ENCODE results near the gene PCDHA1.
A peak's percentile ranks its signal among the peaks of the same experiment; 100 is the strongest.
"Not testable (repeated sequence)": the region's sequence is repeated elsewhere in the genome, so short reads cannot be mapped to it uniquely, and the experiment has no call there.

The PCDHA1 gene

DNA sequence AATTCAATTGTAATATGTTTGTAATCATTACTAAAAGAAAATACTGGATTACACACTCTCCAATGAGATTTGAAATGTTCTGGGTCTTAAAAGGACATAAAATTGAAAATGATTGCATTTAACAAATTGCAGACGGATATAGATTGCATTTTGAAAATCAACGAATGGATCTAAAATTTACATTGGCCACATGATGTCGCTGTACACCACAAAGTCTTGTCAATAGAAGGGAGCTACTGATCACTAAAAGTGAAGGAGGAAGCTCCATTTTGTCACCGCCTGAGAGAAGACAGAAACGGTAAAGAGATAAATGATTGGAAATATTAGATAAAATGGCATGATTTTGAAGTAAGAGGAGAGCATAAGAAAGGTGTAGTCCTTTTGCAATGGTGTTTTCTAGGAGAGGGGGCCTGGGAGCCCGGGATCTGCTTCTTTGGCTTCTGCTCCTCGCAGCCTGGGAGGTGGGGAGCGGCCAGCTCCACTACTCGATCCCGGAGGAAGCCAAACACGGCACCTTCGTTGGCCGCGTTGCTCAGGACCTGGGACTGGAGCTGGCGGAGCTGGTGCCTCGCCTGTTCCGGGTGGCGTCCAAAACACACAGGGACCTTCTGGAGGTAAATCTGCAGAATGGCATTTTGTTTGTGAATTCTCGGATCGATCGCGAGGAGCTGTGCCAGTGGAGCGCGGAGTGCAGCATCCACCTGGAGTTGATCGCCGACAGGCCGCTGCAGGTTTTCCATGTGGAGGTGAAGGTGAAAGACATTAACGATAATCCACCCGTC, at the start of gene PCDHA1:
Gene PCDHA1 (plus strand): TSS at position 236 of the 782 bp plus-strand sequence.
- DNase-seq = peak; percentile 52 to 54

DNA sequence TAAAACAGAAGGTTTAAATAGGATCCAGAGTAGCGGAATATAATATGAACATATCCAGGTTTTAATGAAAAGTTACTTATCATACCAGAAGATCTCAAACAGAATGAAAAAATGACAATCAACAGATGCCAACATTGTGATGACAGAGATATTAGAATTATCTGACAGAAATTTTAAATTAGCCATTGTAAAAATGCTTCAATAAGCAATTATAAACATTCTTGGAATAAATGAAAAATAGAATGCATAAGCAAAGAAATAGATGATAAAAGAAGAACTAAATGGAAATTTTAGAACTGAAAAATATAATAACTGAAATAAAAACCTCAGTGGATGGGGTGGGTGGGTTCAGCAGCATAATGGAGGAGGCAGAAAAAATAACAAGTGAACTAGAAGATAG, 48.5 kb upstream of the PCDHA1 start:
- no peak for DNase-seq

DNA sequence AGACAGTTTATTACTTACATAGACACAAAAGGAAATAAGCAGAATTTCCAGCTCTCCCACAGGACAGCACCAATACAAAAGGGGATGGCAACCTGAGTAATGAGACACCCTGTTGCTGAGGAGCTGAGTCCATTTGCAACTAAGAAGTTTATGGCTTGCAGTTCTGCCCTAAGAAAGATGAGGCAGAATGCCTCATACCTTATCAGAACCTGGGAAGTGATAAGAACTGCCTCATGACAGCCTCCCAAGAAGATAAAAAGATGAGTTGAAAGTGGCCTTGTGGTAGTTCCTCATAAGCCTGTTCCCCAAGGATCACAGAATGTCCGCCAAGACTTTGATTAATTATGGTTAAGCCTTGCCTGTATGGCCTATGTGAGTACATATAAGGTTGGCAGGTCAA, 44.0 kb upstream of the PCDHA1 start:
- no peak for DNase-seq

DNA sequence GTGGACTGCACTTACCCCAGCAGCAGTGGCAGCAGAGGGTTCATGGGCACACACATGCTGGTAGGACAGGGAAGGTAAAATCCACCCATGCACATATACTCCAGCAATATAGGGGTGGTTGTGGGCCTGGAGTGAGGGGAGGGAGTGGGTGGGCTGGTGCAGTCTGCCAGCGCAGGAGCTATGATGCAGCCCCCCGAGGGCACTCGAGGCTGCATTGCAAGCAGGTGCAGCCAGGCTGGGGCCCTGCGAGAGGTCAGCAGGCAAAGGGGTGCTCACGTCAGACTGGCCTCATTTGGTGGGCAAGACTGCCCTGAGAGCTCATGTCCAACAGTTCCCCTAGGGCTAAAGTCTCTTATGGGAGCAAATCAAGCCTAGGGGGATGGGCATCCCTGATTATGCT, 32.4 kb upstream of the PCDHA1 start:
- DNase-seq = no peak

DNA sequence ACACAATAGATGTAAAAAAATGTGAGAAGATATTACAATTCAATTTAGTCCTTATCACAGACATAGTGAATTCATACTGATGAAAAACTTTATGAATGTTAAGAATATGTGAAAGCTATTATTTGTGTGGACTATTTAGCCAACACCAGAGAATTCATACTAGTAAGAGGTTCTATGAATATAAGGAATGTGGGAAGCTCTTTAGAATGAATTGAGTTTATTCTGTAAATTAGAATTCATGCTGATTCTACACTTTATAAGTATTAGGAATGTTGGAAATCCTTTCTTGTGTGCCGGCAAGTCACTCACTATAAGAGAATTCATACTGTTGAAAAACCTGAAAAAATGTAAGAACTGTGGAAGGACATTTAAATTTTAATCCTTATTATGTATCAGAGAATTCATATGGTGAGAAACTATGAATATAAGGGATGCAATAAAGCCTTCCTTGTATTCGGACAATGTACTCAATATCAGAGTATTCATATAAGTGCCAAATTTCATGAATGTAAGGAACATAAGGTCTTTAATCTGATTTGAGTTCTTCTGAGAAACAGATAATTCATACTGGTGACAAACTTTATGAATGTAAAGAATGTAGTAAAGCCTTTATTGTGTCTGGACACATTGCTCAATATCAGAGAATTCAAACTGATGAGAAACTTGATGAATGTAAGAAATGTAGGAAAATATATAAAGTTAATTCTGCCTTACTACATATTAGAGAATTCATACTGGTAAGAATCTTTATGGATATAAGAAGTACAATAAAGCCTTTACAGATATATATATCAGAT, 21.6 kb upstream of the PCDHA1 start:
- DNase-seq = no peak

DNA sequence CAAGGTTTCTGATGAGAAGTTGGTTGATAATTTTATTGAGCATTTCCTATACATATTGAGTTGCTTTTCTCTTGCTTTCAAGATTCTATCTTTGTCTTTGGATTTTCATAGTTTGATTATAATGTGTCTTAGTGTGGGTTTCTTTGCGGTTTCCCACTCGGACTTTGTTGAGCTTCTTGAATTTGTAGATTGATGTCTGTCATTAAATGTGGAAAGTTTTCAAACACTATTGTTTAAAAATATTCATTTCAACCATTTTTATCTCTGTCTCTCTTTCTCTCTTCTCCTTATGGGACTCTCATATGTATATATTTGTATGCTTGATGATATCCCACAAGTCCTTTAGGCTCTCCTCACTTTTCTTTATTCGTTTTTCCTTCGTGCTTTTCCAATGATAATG, 18.5 kb upstream of the PCDHA1 start:
- no peak for DNase-seq

DNA sequence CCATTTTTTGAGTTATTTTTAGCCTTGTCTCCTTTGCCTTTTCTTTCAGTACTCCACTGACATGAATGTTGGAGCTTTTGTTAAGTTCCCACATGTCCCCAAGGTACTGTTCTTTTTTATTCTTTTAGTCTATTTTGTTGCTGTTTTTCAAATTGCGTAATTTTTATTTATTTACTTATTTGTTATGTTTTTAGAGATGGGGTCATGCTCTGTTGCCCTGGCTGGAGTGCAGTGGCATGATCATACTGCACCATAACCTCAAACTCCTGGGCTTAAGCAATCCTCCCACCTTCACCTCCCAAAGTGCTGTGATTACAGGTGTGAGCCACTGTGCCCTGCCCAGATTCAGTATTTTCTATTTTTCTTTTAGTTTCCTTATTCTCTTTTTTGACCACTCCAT, 5.4 kb upstream of the PCDHA1 start:
- DNase-seq = no peak

DNA sequence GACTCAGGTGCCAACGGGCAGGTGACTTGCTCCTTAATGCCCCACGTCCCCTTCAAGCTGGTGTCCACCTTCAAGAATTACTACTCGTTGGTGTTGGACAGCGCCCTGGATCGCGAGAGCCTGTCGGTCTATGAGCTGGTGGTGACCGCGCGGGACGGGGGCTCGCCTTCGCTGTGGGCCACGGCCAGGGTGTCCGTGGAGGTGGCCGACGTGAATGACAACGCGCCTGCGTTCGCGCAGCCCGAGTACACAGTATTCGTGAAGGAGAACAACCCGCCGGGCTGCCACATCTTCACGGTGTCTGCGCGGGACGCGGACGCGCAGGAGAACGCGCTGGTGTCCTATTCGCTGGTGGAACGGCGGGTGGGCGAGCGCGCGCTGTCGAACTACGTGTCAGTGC, 1.5 kb downstream of the PCDHA1 start:
- DNase-seq = not testable (repeated sequence)

DNA sequence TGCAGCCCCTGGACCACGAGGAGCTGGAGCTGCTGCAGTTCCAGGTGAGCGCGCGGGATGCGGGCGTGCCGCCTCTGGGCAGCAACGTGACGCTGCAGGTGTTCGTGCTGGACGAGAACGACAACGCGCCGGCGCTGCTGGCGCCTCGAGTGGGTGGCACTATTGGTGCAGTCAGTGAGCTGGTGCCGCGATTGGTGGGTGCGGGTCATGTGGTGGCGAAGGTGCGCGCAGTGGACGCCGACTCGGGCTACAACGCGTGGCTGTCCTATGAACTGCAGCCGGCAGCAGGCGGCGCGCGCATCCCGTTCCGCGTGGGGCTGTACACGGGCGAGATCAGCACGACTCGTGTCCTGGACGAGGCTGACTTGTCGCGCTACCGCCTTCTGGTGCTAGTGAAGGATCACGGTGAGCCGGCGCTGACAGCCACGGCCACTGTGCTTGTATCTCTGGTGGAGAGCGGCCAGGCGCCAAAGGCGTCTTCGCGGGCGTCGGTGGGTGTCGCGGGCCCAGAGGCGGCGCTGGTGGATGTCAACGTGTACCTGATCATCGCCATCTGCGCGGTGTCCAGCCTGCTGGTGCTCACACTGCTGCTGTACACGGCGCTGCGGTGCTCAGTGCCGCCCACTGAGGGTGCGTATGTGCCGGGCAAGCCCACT, 2.0 kb downstream of the PCDHA1 start:
- DNase-seq = not testable (repeated sequence)

DNA sequence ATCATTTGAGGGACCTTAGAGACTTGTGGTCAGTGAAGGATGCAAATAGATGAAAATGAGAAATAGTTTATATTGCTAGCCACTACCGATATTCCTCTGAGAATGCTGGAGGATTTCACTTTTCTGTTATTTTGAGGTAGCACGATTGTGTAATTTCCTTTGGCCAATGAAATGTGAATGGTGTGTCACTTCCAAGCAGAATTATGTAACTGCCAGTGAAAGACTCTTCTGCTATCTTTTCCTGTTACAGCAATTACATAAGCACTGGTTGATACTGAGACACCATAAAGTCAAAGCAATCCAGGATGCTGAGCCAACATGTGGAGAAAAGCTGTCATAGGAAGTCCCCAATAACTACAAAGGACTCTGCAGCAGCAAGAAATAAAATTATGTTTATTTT, 5.1 kb downstream of the PCDHA1 start:
- DNase-seq = peak; percentile 77 to 78

DNA sequence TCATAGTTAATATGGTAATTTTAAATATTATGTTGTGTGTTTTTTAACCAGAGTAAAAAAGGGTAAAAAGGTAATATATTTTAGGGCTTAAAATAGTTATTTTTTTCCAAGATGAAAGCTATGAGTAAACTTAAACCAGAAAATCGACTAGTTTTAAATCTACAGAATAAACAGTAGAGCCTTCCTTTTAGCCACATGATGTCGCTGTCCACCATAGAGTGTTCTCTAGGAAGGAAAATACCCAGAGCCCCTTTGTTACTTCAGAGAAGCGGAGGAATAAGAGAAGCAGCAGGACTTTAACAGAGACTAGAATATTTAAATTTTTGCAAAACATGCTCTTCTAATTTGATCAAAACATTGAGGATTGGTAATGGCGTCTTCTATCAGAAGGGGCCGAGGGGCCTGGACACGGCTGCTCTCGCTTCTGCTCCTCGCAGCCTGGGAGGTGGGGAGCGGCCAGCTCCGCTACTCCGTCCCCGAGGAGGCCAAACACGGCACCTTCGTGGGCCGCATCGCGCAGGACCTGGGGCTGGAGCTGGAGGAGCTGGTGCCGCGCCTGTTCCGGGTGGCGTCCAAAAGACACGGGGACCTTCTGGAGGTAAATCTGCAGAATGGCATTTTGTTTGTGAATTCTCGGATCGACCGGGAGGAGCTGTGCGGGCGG, 8.8 kb downstream of the PCDHA1 start, which contains the start of gene PCDHA2:
Gene PCDHA2 (plus strand): TSS at position 258 of the 664 bp plus-strand sequence.
- peak in 1 of 2 experiments; percentile 1 for DNase-seq

DNA sequence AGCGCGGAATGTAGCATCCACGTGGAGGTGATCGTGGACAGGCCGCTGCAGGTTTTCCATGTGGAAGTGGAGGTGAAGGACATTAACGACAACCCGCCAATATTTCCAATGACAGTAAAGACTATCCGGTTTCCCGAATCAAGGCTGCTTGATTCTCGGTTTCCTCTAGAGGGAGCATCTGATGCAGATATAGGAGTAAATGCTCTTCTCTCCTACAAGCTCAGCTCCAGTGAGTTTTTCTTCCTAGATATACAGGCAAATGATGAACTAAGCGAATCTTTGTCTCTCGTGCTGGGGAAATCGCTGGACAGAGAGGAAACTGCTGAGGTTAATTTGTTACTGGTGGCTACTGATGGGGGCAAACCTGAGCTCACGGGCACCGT, 9.3 kb downstream of the PCDHA1 start:
- DNase-seq = no peak

DNA sequence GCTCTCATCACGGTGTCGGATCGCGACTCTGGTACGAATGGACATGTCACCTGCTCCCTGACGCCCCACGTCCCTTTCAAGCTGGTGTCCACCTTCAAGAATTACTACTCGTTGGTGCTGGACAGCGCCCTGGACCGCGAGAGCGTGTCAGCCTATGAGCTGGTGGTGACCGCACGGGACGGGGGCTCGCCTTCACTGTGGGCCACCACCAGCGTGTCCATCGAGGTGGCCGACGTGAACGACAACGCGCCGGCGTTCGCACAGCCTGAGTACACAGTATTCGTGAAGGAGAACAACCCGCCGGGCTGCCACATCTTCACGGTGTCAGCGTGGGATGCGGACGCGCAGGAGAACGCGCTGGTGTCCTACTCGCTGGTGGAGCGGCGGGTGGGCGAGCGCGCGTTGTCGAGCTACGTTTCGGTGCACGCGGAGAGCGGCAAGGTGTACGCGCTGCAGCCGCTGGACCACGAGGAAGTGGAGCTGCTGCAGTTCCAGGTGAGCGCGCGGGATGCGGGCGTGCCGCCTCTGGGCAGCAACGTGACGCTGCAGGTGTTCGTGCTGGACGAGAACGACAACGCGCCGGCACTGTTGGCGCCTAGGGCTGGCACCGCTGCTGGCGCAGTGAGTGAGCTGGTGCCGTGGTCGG, 10.3 kb downstream of the PCDHA1 start:
- not testable (repeated sequence) for DNase-seq

DNA sequence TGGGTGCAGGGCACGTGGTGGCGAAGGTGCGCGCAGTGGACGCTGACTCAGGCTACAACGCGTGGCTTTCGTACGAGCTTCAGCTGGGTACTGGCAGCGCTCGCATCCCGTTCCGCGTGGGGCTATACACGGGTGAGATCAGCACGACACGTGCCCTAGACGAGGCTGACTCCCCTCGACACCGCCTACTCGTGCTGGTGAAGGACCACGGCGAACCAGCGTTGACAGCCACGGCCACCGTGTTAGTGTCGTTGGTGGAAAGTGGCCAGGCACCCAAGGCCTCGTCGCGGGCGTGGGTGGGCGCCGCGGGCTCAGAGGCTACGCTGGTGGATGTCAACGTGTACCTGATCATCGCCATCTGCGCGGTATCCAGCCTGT, 10.8 kb downstream of the PCDHA1 start:
- no peak for DNase-seq

DNA sequence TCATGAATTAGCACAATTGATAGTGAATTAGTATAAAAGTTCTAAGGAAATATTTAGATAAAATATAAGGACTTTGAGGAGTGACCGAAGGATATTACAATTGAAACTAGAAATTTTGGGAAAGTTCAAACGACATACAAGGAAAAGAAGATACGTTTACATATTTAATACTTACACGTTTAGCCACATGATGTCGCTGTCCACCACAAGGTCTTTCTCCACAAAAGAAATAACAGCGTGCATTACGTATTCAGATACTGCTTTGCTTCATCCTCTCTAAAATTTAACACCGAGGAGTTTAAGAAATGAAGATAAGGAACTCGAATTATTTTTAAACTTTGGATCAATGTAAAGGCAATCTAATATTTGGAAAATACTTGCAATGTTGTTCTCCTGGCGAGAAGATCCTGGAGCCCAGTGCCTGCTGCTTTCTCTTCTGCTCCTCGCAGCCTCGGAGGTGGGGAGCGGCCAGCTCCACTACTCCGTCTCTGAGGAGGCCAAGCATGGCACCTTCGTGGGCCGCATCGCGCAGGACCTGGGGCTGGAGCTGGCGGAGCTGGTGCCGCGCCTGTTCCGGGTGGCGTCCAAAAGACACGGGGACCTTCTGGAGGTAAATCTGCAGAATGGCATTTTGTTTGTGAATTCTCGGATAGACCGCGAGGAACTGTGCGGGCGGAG, 15.0 kb downstream of the PCDHA1 start, which contains the start of gene PCDHA3:
Gene PCDHA3 (plus strand): TSS at position 242 of the 678 bp plus-strand sequence.
- DNase-seq = no peak

DNA sequence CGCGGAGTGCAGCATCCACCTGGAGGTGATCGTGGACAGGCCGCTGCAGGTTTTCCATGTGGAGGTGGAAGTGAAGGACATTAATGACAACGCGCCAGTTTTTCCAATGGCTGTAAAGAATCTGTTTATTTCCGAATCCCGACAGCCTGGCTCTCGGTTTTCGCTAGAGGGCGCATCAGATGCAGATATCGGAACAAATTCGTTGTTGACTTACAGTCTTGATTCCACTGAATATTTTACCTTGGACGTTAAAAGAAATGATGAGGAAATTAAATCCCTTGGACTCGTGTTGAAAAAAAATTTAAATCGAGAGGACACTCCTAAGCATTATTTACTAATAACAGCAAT, 15.5 kb downstream of the PCDHA1 start:
- DNase-seq = no peak

DNA sequence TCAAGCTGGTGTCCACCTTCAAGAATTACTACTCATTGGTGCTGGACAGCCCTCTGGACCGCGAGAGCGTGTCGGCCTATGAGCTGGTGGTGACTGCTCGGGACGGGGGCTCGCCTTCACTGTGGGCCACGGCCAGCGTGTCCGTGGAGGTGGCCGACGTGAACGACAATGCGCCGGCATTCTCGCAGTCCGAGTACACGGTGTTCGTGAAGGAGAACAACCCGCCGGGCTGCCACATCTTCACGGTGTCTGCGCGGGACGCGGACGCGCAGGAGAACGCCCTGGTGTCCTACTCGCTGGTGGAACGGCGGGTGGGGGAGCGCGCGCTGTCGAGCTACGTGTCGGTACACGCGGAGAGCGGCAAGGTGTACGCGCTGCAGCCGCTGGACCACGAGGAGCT, 16.4 kb downstream of the PCDHA1 start:
- not testable (repeated sequence) for DNase-seq

DNA sequence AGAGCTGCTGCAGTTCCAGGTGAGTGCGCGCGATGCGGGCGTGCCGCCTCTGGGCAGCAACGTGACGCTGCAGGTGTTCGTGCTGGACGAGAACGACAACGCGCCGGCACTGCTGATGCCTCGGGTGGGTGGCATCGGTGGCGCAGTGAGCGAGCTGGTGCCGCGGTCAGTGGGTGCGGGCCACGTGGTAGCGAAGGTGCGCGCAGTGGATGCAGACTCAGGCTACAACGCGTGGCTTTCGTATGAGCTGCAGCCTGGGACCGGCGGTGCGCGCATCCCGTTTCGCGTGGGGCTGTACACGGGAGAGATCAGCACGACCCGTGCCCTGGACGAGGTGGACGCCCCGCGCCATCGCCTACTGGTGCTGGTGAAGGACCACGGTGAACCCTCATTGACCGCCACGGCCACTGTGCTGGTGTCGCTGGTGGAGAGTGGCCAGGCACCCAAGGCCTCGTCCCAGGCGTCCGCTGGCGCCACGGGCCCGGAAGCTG, 16.9 kb downstream of the PCDHA1 start:
- DNase-seq = no peak

DNA sequence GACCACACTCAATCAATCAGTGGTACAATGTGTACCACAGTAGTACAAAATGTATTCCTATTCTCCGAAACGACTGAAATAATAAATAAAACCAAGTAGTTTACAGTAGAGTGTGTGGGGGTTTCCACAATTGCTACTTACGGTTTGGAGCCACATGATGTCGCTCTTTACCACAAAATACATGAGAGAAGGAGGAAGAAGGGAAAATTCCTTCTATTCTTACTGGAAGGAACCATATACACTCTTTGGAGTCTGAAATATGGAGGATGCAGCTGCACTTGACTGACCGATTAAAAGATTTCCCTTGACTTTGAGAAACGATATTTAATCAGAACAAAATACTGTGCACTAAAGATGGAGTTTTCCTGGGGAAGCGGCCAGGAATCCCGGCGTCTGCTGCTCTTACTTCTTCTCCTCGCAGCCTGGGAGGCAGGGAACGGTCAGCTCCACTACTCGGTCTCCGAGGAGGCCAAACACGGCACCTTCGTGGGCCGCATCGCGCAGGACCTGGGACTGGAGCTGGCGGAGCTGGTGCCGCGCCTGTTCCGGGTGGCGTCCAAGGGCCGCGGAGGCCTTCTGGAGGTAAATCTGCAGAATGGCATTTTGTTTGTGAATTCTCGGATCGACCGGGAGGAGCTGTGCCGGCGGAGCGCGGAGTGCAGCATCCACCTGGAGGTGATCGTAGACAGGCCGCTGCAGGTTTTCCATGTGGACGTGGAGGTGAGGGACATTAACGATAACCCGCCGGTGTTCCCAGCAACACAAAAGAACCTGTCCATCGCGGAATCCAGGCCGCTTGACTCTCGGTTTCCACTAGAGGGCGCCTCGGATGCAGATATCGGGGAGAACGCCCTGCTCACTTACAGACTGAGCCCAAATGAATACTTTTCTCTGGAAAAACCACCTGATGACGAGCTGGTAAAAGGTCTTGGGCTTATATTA, 21.2 kb downstream of the PCDHA1 start, which contains the start of gene PCDHA4:
Gene PCDHA4 (plus strand): TSS at position 235 of the 942 bp plus-strand sequence.
- no peak for DNase-seq

DNA sequence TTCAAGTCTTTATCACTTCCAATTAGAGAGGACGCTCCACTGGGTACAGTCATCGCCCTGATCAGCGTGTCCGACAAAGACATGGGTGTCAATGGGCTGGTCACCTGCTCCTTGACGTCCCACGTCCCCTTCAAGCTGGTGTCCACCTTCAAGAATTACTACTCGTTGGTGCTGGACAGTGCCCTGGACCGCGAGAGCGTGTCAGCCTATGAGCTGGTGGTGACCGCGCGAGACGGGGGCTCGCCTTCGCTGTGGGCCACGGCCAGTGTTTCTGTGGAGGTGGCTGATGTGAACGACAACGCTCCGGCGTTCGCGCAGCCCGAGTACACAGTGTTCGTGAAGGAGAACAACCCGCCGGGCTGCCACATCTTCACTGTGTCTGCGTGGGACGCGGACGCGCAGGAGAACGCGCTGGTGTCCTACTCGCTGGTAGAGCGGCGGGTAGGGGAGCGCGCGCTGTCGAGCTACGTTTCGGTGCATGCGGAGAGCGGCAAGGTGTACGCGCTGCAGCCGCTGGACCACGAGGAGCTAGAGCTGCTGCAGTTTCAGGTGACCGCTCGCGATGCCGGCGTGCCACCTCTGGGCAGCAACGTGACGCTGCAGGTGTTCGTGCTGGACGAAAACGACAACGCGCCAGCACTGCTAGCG, 22.4 kb downstream of the PCDHA1 start:
- DNase-seq = not testable (repeated sequence)
